H1 (cell line): ENCODE results near the gene KIT. TPM values are rescaled to one million over a fixed set of nuclear protein-coding genes. Genes with fewer than 3 reads are reported as not detected.

Source experiments
- CTCF ChIA-PET: fragments of 300-600 bp; sonication (Branson Sonifier 250); formaldehyde crosslinking; loops from one replicate; lab custom pipeline; 2021; ENCODE audit not compliant: partially characterized antibody; lab: Charles Lee
- POLR2A ChIA-PET: fragments of 300-600 bp; sonication (Branson Sonifier 250); formaldehyde crosslinking; loops from one replicate; lab custom pipeline; 2021; ENCODE audit warnings: inconsistent platforms; ENCODE audit not compliant: partially characterized antibody; lab: Charles Lee
- DNase-seq, 2 experiments: peaks; one replicate each; pipeline versions ENCODE4 v3.0.0 to v3.0.0-alpha.2; 2010 to 2022; ENCODE audit warnings: low spot score in 2 of 2, low read depth in 1 of 2, mixed read lengths in 1 of 2
- FAIRE-seq: peaks from 2 replicates; lab custom pipeline; 2011; peaks lifted over from hg19 to GRCh38; lab: Jason Lieb, UNC
- H2AFZ ChIP-seq: 2 replicates; pipeline ENCODE4 v1.8.1; 2012; ENCODE audit warnings: low read length, inconsistent platforms
- H2AK5ac ChIP-seq: 2 replicates; pipeline ENCODE4 v1.6.1; 2013; ENCODE audit warnings: low read depth, low read length
- H2BK120ac ChIP-seq: replicated peaks from 2 replicates; pipeline ENCODE3; 2013; ENCODE audit warnings: low read depth, low read length, inconsistent platforms
- H2BK12ac ChIP-seq: 2 replicates; pipeline ENCODE4 v1.6.1; 2013; ENCODE audit warnings: low read depth, low read length
- H2BK15ac ChIP-seq: 2 replicates; pipeline ENCODE4 v1.6.1; 2013; ENCODE audit warnings: low read length
- H2BK20ac ChIP-seq: 2 replicates; pipeline ENCODE4 v1.6.1; 2013; ENCODE audit warnings: low read length
- H2BK5ac ChIP-seq: 2 replicates; pipeline ENCODE4 v1.6.1; 2013; ENCODE audit warnings: low read depth, low read length
- H3K14ac ChIP-seq: 2 replicates; pipeline ENCODE4 v1.6.1; 2013; ENCODE audit warnings: inconsistent platforms; ENCODE audit not compliant: insufficient read length
- H3K18ac ChIP-seq: 2 replicates; pipeline ENCODE4 v1.6.1; 2013; ENCODE audit warnings: low read length; ENCODE audit errors: extremely low read depth
- H3K23ac ChIP-seq: 2 replicates; pipeline ENCODE4 v1.6.1; 2013; ENCODE audit warnings: inconsistent platforms; ENCODE audit not compliant: insufficient read length
- H3K23me2 ChIP-seq: 2 replicates; pipeline ENCODE4 v1.6.1; 2013; ENCODE audit warnings: low read depth, low read length
- H3K27ac ChIP-seq: 2 replicates; pipeline ENCODE4 v1.6.1; 2011; ENCODE audit warnings: low read depth, low read length, inconsistent platforms
- H3K27me3 ChIP-seq, 4 experiments: replicated peaks in 1 of 4; 1 replicate in 1 of 4; 2 replicates in 3 of 4; pipeline versions ENCODE4 v1.6.1 to v1.8.1; 2011 to 2013; ENCODE audit warnings: low read length in 3 of 4, mild to moderate bottlenecking in 3 of 4, inconsistent platforms in 2 of 4, mixed read lengths in 2 of 4, moderate library complexity in 1 of 4; ENCODE audit not compliant: control insufficient read depth in 3 of 4, insufficient read depth in 3 of 4; ENCODE audit errors: extremely low read depth in 1 of 4
- H3K36me3 ChIP-seq, 4 experiments: 2 replicates each; pipeline versions ENCODE4 v1.6.1 to v1.8.1; 2011 to 2013; ENCODE audit warnings: mild to moderate bottlenecking in 4 of 4, low read length in 3 of 4, moderate library complexity in 2 of 4, control low read depth in 1 of 4, inconsistent platforms in 1 of 4; ENCODE audit not compliant: insufficient read depth in 4 of 4, control insufficient read depth in 2 of 4
- H3K4ac ChIP-seq: replicated peaks from 2 replicates; pipeline ENCODE3; 2013; ENCODE audit warnings: low read length, low read depth, mixed read lengths, inconsistent platforms; ENCODE audit not compliant: insufficient read length
- H3K4me1 ChIP-seq, 4 experiments: replicated peaks in 1 of 4; 1 replicate in 1 of 4; 2 replicates in 3 of 4; pipeline versions ENCODE4 v1.6.1 to v1.8.1; 2011 to 2013; ENCODE audit warnings: low read length in 3 of 4, inconsistent platforms in 2 of 4, mixed read lengths in 1 of 4; ENCODE audit not compliant: insufficient read depth in 4 of 4, control insufficient read depth in 3 of 4
- H3K4me2 ChIP-seq, 2 experiments: 2 replicates each; pipeline versions ENCODE4 v1.6.1 to v1.8.1; 2011 to 2013; ENCODE audit warnings: low read depth in 2 of 2, low read length in 2 of 2, control low read depth in 1 of 2, inconsistent platforms in 1 of 2, mild to moderate bottlenecking in 1 of 2; ENCODE audit not compliant: insufficient read depth in 1 of 2
- H3K4me3 ChIP-seq, 4 experiments: fragments of 200-600, 300-600 bp in 1 of 4; sonication (generic), shearing (Covaris generic), sonication (Bioruptor Twin) in 1 of 4; 2 replicates each; pipeline versions ENCODE4 v1.5.1 to v1.8.1; 2011 to 2016; ENCODE audit warnings: low read length in 4 of 4, low read depth in 3 of 4, control low read depth in 2 of 4, inconsistent platforms in 2 of 4, mild to moderate bottlenecking in 2 of 4, mixed read lengths in 1 of 4, moderate library complexity in 1 of 4; ENCODE audit not compliant: insufficient read depth in 2 of 4; ENCODE audit errors: extremely low read depth in 1 of 4
- H3K56ac ChIP-seq: replicated peaks from 2 replicates; pipeline ENCODE3; 2013; ENCODE audit warnings: low read depth, mild to moderate bottlenecking, mixed read lengths, low read length, inconsistent platforms; ENCODE audit not compliant: insufficient read length
- H3K79me1 ChIP-seq: 2 replicates; pipeline ENCODE4 v1.6.1; 2013; ENCODE audit warnings: low read depth, low read length, control low read depth
- H3K79me2 ChIP-seq, 2 experiments: 2 replicates each; pipeline versions ENCODE4 v1.6.1 to v1.8.1; 2012 to 2013; ENCODE audit warnings: low read length in 2 of 2, mild to moderate bottlenecking in 2 of 2, inconsistent platforms in 1 of 2; ENCODE audit not compliant: insufficient read depth in 2 of 2, control insufficient read depth in 1 of 2
- H3K9ac ChIP-seq, 4 experiments: replicated peaks in 1 of 4; 1 replicate in 1 of 4; 2 replicates in 3 of 4; pipeline versions ENCODE4 v1.6.1 to v1.8.1; 2011 to 2013; ENCODE audit warnings: low read depth in 3 of 4, low read length in 3 of 4, control low read depth in 2 of 4, mild to moderate bottlenecking in 2 of 4, moderate library complexity in 2 of 4, inconsistent platforms in 1 of 4; ENCODE audit errors: extremely low read depth in 1 of 4
- H3K9me3 ChIP-seq, 2 experiments: 2 replicates each; pipeline versions ENCODE4 v1.6.1 to v1.8.1; 2012 to 2013; ENCODE audit warnings: mild to moderate bottlenecking in 2 of 2, moderate library complexity in 2 of 2, control low read depth in 1 of 2, inconsistent platforms in 1 of 2, low read depth in 1 of 2, low read length in 1 of 2, mixed read lengths in 1 of 2; ENCODE audit not compliant: insufficient read depth in 2 of 2
- H4K20me1 ChIP-seq, 2 experiments: replicated peaks in 1 of 2; 2 replicates each; pipeline versions ENCODE3 to v1.8.1; 2011 to 2013; ENCODE audit warnings: inconsistent platforms in 2 of 2, low read length in 2 of 2, mild to moderate bottlenecking in 1 of 2; ENCODE audit not compliant: insufficient read depth in 2 of 2, control insufficient read depth in 1 of 2
- H4K5ac ChIP-seq: 2 replicates; pipeline ENCODE4 v1.6.1; 2013; ENCODE audit warnings: low read length, low read depth, mixed read lengths, inconsistent platforms; ENCODE audit not compliant: insufficient read length
- H4K8ac ChIP-seq: 2 replicates; pipeline ENCODE4 v1.8.0; 2013; ENCODE audit warnings: mild to moderate bottlenecking, moderate library complexity, low read length, inconsistent platforms; ENCODE audit not compliant: insufficient read depth; ENCODE audit errors: extremely low read depth
- H4K91ac ChIP-seq: replicated peaks from 2 replicates; pipeline ENCODE3; 2013; ENCODE audit warnings: low read length, mixed read lengths, inconsistent platforms; ENCODE audit not compliant: insufficient read length
- HDAC6 ChIP-seq: IDR thresholded peaks from one replicate; pipeline ENCODE4 v1.7.1; 2012; ENCODE audit warnings: low read depth, mild to moderate bottlenecking, inconsistent platforms, low read length, moderate library complexity
- KDM4A ChIP-seq: IDR thresholded peaks from one replicate; pipeline ENCODE4 v1.7.1; 2012; ENCODE audit warnings: low read depth, mild to moderate bottlenecking, moderate library complexity, low read length, inconsistent platforms; ENCODE audit not compliant: severe bottlenecking
- NRF1 ChIP-seq: IDR thresholded peaks from 2 replicates; pipeline ENCODE4 v1.6.1; 2011; ENCODE audit warnings: mild to moderate bottlenecking, low read depth, low read length, improper control_type of control experiment
- RAD21 ChIP-seq, 2 experiments: IDR thresholded peaks in 1 of 2; conservative IDR thresholded peaks in 1 of 2; 2 replicates each; pipeline ENCODE4 v1.6.1; 2011; ENCODE audit warnings: low read depth in 2 of 2, low read length in 2 of 2, improper control_type of control experiment in 1 of 2, inconsistent platforms in 1 of 2, mild to moderate bottlenecking in 1 of 2, moderate library complexity in 1 of 2
- RNF2 ChIP-seq: fragments of 200-900, 300-1000 bp; sonication (generic); IDR thresholded peaks from 2 replicates; pipeline ENCODE4 v1.7.1; 2016; ENCODE audit warnings: borderline replicate concordance, low read depth, mild to moderate bottlenecking, antibody characterized with exemption, low read length; ENCODE audit not compliant: poor library complexity, severe bottlenecking; ENCODE audit errors: missing control alignments
- SP2 ChIP-seq: IDR thresholded peaks from 2 replicates; pipeline ENCODE4 v1.6.1; 2012; ENCODE audit warnings: mild to moderate bottlenecking, low read length, inconsistent platforms
- SUZ12 ChIP-seq: fragments of 200-600 bp; sonication (generic); IDR thresholded peaks from 2 replicates; pipeline ENCODE4 v1.6.1; 2012; ENCODE audit warnings: mild to moderate bottlenecking, inconsistent platforms, low read length, moderate library complexity, mixed read lengths
- WGBS, 2 experiments: shearing (Covaris generic) in 1 of 2; methylation state at CpG; one replicate each; pipeline versions ENCODE4 v1.1.6 to v1.1.7; 2013 to 2015; ENCODE audit warnings: low lambda C conversion rate in 2 of 2, mixed read lengths in 2 of 2, inconsistent platforms in 1 of 2, low coverage in 1 of 2, missing lambda C conversion rate in 1 of 2; ENCODE audit not compliant: insufficient replicate concordance in 2 of 2, insufficient coverage in 1 of 2, insufficient read length in 1 of 2; ENCODE audit errors: extremely low coverage in 1 of 2, missing lambda C conversion rate in 1 of 2; 5-methylcytosine and 5-hydroxymethylcytosine counted together
- polyA plus RNA-seq, 7 experiments: library from polyadenylated mRNA; depleted of rRNA in 3 of 7; stranded (reverse) in 5 of 7; unstranded in 2 of 7; fragments of >200 nt in 5 of 7; fragments of 200-250 nt in 2 of 7; gene quantifications; 1 replicate in 5 of 7; 2 replicates in 1 of 7; 4 replicates in 1 of 7; pipeline versions ENCODE4 v1.2.1 to v1.2.3, GENCODE V29; 2011 to 2013; ENCODE audit warnings: missing spikeins in 2 of 7, mixed read lengths in 2 of 7
- total RNA-seq: library from RNA; stranded (reverse); fragmentation: NEBNext Ultra II Directional; extraction: Animal tissue kit (Norgen Biotek cat#: 25700); gene quantifications from 2 replicates; pipeline ENCODE4 v1.2.1, GENCODE V29; 2021
- TF ChIP-seq, protein P1 (sequence below): IDR thresholded peaks from 2 replicates; pipeline ENCODE4 v1.6.1; 2012; ENCODE audit warnings: inconsistent platforms
- TF ChIP-seq, protein P2 (sequence below), 3 experiments: IDR thresholded peaks; 1 replicate in 2 of 3; 2 replicates in 1 of 3; pipeline versions ENCODE4 v1.5.1 to v1.6.1; 2011; ENCODE audit warnings: low read length in 3 of 3, mild to moderate bottlenecking in 3 of 3, inconsistent platforms in 2 of 3, low read depth in 1 of 3, moderate library complexity in 1 of 3; ENCODE audit not compliant: insufficient read depth in 1 of 3; ENCODE audit errors: control extremely low read depth in 1 of 3

KIT gene
- total and polyA plus RNA-seq, 2 of the 8 experiments (the other 6 are each of a cell fraction or from before 2014, with no cell fraction given): 14.4 to 24.8 TPM

DNA sequence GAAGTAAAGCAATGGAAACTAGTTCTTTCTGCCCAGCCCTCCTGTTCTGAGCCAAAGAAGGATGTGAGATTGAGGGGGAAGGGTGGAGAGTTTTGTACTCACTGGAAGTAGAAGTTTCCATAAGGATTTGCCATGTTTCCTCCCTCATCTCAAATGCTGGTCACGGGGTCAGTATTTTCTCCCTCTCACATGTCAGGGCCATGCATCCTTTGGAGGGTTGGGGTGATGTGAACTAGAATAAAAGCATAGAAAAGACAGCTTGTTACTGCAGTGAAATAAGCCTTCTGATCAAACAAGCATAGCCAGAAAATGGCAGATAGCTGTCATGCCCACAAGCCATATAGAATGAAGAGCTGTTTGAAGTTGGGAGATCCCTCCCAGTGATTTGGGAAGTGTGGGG is 79.7 kb downstream of the KIT start:
- Histone ChIP-seq H3K56ac (no peak overlapping the region), H3K4me2 (no peak overlapping the region), H3K79me2 (no peaks in the 10 kb centered on the region), H3K27me3 (no peaks in the 10 kb centered on the region), H4K20me1 (no peaks in the 10 kb centered on the region), H2AK5ac (no peak overlapping the region), H3K4ac (no peak overlapping the region), H3K4me3 (no peak overlapping the region), H3K9ac (no peak overlapping the region; a peak in 1 of 7 replicates), H3K36me3 (peaks cover 0 to 37% (median 19%) of the 10 kb centered on the region in 4 experiments; a peak in 4 of 8 replicates), H4K8ac (no peak overlapping the region), H2BK5ac (no peak overlapping the region), H3K9me3 (no peaks in the 10 kb centered on the region), H2BK15ac (no peak overlapping the region), H2BK120ac (no peak overlapping the region), H3K14ac (no peak overlapping the region), H3K79me1 (no peaks in the 10 kb centered on the region), H3K23me2 (no peaks in the 10 kb centered on the region), H2AFZ (no peak overlapping the region), H4K91ac (no peak overlapping the region), H3K4me1 (peaks cover 0 to 5% (median 0%) of the 10 kb centered on the region in 4 experiments; a peak in 1 of 7 replicates), H2BK12ac (no peak overlapping the region), H3K23ac (no peak overlapping the region), H3K18ac (no peak overlapping the region), H3K27ac (no peak overlapping the region), H2BK20ac (no peak overlapping the region), H4K5ac (no peak overlapping the region)
- ChIA-PET POLR2A (no interaction called here), CTCF (interaction anchor here (0.9 to 1.5 kb wide), 3 partner anchors 8 to 224 kb away, joined by 3 to 4 read pairs (median 3); no protein-coding TSS in a partner anchor)
- DNase-seq: no peak
- 83% methylated on average over 1 of the region's 1 CpG; no CpG with 5 or more reads in 1 of the 2 experiments for WGBS, 2 experiments
- no peak for FAIRE-seq
- TF ChIP-seq RAD21 (IDR thresholded peaks at IDR 0.05 in 1 of 2, conservative IDR thresholded peaks at IDR 0.05 in 1 of 2; ENCODE audit: low read depth in 2 of 2, low read length in 2 of 2): no peak
- no peak for TF ChIP-seq HDAC6
- no peak for TF ChIP-seq SUZ12
- TF ChIP-seq, protein P1, sequence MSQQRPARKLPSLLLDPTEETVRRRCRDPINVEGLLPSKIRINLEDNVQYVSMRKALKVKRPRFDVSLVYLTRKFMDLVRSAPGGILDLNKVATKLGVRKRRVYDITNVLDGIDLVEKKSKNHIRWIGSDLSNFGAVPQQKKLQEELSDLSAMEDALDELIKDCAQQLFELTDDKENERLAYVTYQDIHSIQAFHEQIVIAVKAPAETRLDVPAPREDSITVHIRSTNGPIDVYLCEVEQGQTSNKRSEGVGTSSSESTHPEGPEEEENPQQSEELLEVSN: no peak
- TF ChIP-seq KDM4A: no peak
- TF ChIP-seq, protein P2, sequence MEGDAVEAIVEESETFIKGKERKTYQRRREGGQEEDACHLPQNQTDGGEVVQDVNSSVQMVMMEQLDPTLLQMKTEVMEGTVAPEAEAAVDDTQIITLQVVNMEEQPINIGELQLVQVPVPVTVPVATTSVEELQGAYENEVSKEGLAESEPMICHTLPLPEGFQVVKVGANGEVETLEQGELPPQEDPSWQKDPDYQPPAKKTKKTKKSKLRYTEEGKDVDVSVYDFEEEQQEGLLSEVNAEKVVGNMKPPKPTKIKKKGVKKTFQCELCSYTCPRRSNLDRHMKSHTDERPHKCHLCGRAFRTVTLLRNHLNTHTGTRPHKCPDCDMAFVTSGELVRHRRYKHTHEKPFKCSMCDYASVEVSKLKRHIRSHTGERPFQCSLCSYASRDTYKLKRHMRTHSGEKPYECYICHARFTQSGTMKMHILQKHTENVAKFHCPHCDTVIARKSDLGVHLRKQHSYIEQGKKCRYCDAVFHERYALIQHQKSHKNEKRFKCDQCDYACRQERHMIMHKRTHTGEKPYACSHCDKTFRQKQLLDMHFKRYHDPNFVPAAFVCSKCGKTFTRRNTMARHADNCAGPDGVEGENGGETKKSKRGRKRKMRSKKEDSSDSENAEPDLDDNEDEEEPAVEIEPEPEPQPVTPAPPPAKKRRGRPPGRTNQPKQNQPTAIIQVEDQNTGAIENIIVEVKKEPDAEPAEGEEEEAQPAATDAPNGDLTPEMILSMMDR (IDR thresholded peaks at IDR 0.05; ENCODE audit: control extremely low read depth in 1 of 3, insufficient read depth in 1 of 3, low read depth in 1 of 3, low read length in 3 of 3): no peak
- TF ChIP-seq RNF2: no peak
- no peak for TF ChIP-seq NRF1
- TF ChIP-seq SP2: no peak
